ENCODE results near the gene NRG3. TPM values are rescaled to one million over a fixed set of nuclear protein-coding genes. Genes with fewer than 3 reads are reported as not detected.

NRG3 gene
- total RNA-seq, 2 experiments from 2014 or later: not detected

- POLR2A ChIA-PET: no interaction called here
- H3K27ac Mint-ChIP-seq: no peak overlapping the region
- DNase-seq (no peak), ATAC-seq (ENCODE audit: low read depth) (no peak)
- H3K9me3 Mint-ChIP-seq: peaks cover 2% of the 10 kb centered on the region
- H3K27me3 Mint-ChIP-seq: no peaks in the 10 kb centered on the region
- no peaks in the 10 kb centered on the region for H3K36me3 Mint-ChIP-seq
- no peak overlapping the region for H3K4me3 Mint-ChIP-seq
- no peaks in the 10 kb centered on the region for H3K4me1 Mint-ChIP-seq
These were observed 992.1 kb downstream of the NRG3 start for GRCh38 chr10:82867056-82867455.

- ATAC-seq (ENCODE audit: low read depth): no peak
- DNase-seq: no peak
- Mint-ChIP-seq H3K27ac (no peak overlapping the region), H3K27me3 (no peaks in the 10 kb centered on the region), H3K36me3 (no peaks in the 10 kb centered on the region), H3K4me1 (no peaks in the 10 kb centered on the region), H3K9me3 (no peaks in the 10 kb centered on the region), H3K4me3 (no peak overlapping the region)
- POLR2A ChIA-PET: no interaction called here
These were observed 999.7 kb downstream of the NRG3 start for GRCh38 chr10:82874671-82875070.

GRCh38 chr10:82880776-82881290, 1005.8 kb downstream of the NRG3 start:
- DNase-seq (no peak), ATAC-seq (ENCODE audit: low read depth) (no peak)
- POLR2A ChIA-PET: no interaction called here
- Mint-ChIP-seq H3K4me1 (no peaks in the 10 kb centered on the region), H3K4me3 (no peak overlapping the region), H3K36me3 (no peaks in the 10 kb centered on the region), H3K27me3 (no peaks in the 10 kb centered on the region), H3K9me3 (peaks cover 3% of the 10 kb centered on the region), H3K27ac (no peak overlapping the region)

GRCh38 chr10:82882722-82883121, 1007.7 kb downstream of the NRG3 start:
- H3K4me1 Mint-ChIP-seq: no peaks in the 10 kb centered on the region
- H3K4me3 Mint-ChIP-seq: no peak overlapping the region
- no peaks in the 10 kb centered on the region for H3K36me3 Mint-ChIP-seq
- H3K9me3 Mint-ChIP-seq: peaks cover 3% of the 10 kb centered on the region
- ATAC-seq (ENCODE audit: low read depth) (no peak), DNase-seq (no peak)
- no peak overlapping the region for H3K27ac Mint-ChIP-seq
- no peaks in the 10 kb centered on the region for H3K27me3 Mint-ChIP-seq
- POLR2A ChIA-PET: no interaction called here

- DNase-seq (no peak), ATAC-seq (ENCODE audit: low read depth) (no peak)
- no peaks in the 10 kb centered on the region for H3K4me1 Mint-ChIP-seq
- no peak overlapping the region for H3K27ac Mint-ChIP-seq
- peaks cover 3% of the 10 kb centered on the region for H3K9me3 Mint-ChIP-seq
- POLR2A ChIA-PET: no interaction called here
- no peaks in the 10 kb centered on the region for H3K27me3 Mint-ChIP-seq
- no peak overlapping the region for H3K4me3 Mint-ChIP-seq
- no peaks in the 10 kb centered on the region for H3K36me3 Mint-ChIP-seq
These were observed 1008.6 kb downstream of the NRG3 start for GRCh38 chr10:82883603-82884002.

GRCh38 chr10:82887488-82887887, 1012.5 kb downstream of the NRG3 start:
- H3K27me3 Mint-ChIP-seq: no peaks in the 10 kb centered on the region
- H3K9me3 Mint-ChIP-seq: no peaks in the 10 kb centered on the region
- POLR2A ChIA-PET: no interaction called here
- H3K4me3 Mint-ChIP-seq: no peak overlapping the region
- no peak overlapping the region for H3K27ac Mint-ChIP-seq
- H3K36me3 Mint-ChIP-seq: no peaks in the 10 kb centered on the region
- no peak for ATAC-seq (ENCODE audit: low read depth)
- no peaks in the 10 kb centered on the region for H3K4me1 Mint-ChIP-seq
- no peak for DNase-seq

GRCh38 chr10:82888809-82889455, 1013.9 kb downstream of the NRG3 start:
- no peak for ATAC-seq (ENCODE audit: low read depth)
- POLR2A ChIA-PET: no interaction called here
- no peaks in the 10 kb centered on the region for H3K4me1 Mint-ChIP-seq
- no peak overlapping the region for H3K27ac Mint-ChIP-seq
- no peaks in the 10 kb centered on the region for H3K9me3 Mint-ChIP-seq
- H3K27me3 Mint-ChIP-seq: no peaks in the 10 kb centered on the region
- H3K4me3 Mint-ChIP-seq: no peak overlapping the region
- no peaks in the 10 kb centered on the region for H3K36me3 Mint-ChIP-seq
- no peak for DNase-seq

GRCh38 chr10:82889728-82890127, 1014.7 kb downstream of the NRG3 start:
- DNase-seq (no peak), ATAC-seq (ENCODE audit: low read depth) (no peak)
- no peaks in the 10 kb centered on the region for H3K9me3 Mint-ChIP-seq
- H3K36me3 Mint-ChIP-seq: no peaks in the 10 kb centered on the region
- H3K4me1 Mint-ChIP-seq: no peaks in the 10 kb centered on the region
- POLR2A ChIA-PET: no interaction called here
- no peaks in the 10 kb centered on the region for H3K27me3 Mint-ChIP-seq
- no peak overlapping the region for H3K4me3 Mint-ChIP-seq
- H3K27ac Mint-ChIP-seq: no peak overlapping the region

GRCh38 chr10:82890573-82890972, 1015.6 kb downstream of the NRG3 start:
- H3K27ac Mint-ChIP-seq: no peak overlapping the region
- POLR2A ChIA-PET: no interaction called here
- no peaks in the 10 kb centered on the region for H3K4me1 Mint-ChIP-seq
- DNase-seq (no peak), ATAC-seq (ENCODE audit: low read depth) (no peak)
- H3K4me3 Mint-ChIP-seq: no peak overlapping the region
- H3K27me3 Mint-ChIP-seq: no peaks in the 10 kb centered on the region
- peaks cover 4% of the 10 kb centered on the region for H3K9me3 Mint-ChIP-seq
- no peaks in the 10 kb centered on the region for H3K36me3 Mint-ChIP-seq

- POLR2A ChIA-PET: no interaction called here
- DNase-seq (no peak), ATAC-seq (ENCODE audit: low read depth) (no peak)
- Mint-ChIP-seq H3K27ac (no peak overlapping the region), H3K4me1 (no peaks in the 10 kb centered on the region), H3K9me3 (no peaks in the 10 kb centered on the region), H3K27me3 (no peaks in the 10 kb centered on the region), H3K36me3 (no peaks in the 10 kb centered on the region), H3K4me3 (no peak overlapping the region)
These were observed 1033.1 kb downstream of the NRG3 start for GRCh38 chr10:82908096-82908495.

GRCh38 chr10:82908751-82909150, 1033.8 kb downstream of the NRG3 start:
- Mint-ChIP-seq H3K27me3 (no peaks in the 10 kb centered on the region), H3K36me3 (no peaks in the 10 kb centered on the region), H3K4me3 (no peak overlapping the region), H3K9me3 (peaks cover 1% of the 10 kb centered on the region), H3K4me1 (no peaks in the 10 kb centered on the region), H3K27ac (no peak overlapping the region)
- DNase-seq (no peak), ATAC-seq (ENCODE audit: low read depth) (no peak)
- POLR2A ChIA-PET: no interaction called here

- Mint-ChIP-seq H3K9me3 (peaks cover 1% of the 10 kb centered on the region), H3K4me3 (no peak overlapping the region), H3K27ac (no peak overlapping the region), H3K27me3 (no peaks in the 10 kb centered on the region), H3K36me3 (no peaks in the 10 kb centered on the region), H3K4me1 (no peaks in the 10 kb centered on the region)
- ATAC-seq (ENCODE audit: low read depth) (no peak), DNase-seq (no peak)
- POLR2A ChIA-PET: no interaction called here
These were observed 1035.3 kb downstream of the NRG3 start for GRCh38 chr10:82910301-82910700.

GRCh38 chr10:82914655-82915136, 1039.7 kb downstream of the NRG3 start:
- Mint-ChIP-seq H3K9me3 (peaks cover 1% of the 10 kb centered on the region), H3K27me3 (no peaks in the 10 kb centered on the region), H3K4me1 (no peaks in the 10 kb centered on the region), H3K27ac (no peak overlapping the region), H3K4me3 (no peak overlapping the region), H3K36me3 (no peaks in the 10 kb centered on the region)
- DNase-seq (no peak), ATAC-seq (ENCODE audit: low read depth) (no peak)
- POLR2A ChIA-PET: no interaction called here

- Mint-ChIP-seq H3K4me3 (no peak overlapping the region), H3K27me3 (no peaks in the 10 kb centered on the region), H3K4me1 (no peaks in the 10 kb centered on the region), H3K9me3 (peaks cover 1% of the 10 kb centered on the region), H3K36me3 (no peaks in the 10 kb centered on the region), H3K27ac (no peak overlapping the region)
- POLR2A ChIA-PET: no interaction called here
- no peak for DNase-seq
- no peak for ATAC-seq (ENCODE audit: low read depth)
These were observed 1041.9 kb downstream of the NRG3 start for GRCh38 chr10:82916941-82917340.

GRCh38 chr10:82918022-82918421, 1043.0 kb downstream of the NRG3 start:
- Mint-ChIP-seq H3K36me3 (no peaks in the 10 kb centered on the region), H3K4me3 (no peak overlapping the region), H3K4me1 (no peaks in the 10 kb centered on the region), H3K9me3 (peaks cover 5% of the 10 kb centered on the region), H3K27me3 (no peaks in the 10 kb centered on the region), H3K27ac (no peak overlapping the region)
- ATAC-seq (ENCODE audit: low read depth): no peak
- POLR2A ChIA-PET: no interaction called here
- DNase-seq: no peak

All from activated naive CD8-positive, alpha-beta T cell treated with anti-CD3 and anti-CD28 coated beads, Interleukin-2, amount 10 ng/mL, durations not matched to agents 7 days and 5 days (primary cell).